ENCODE measurements around the gene FGFR3. TPM values are rescaled to one million over a fixed set of nuclear protein-coding genes. Genes with fewer than 3 reads are reported as not detected.
A peak's percentile ranks its signal among the peaks of the same experiment; 100 is the strongest.

Gene FGFR3
- total and polyA plus RNA-seq, 9 of the 15 experiments (the other 6 are each of a cell fraction or from before 2014, with no cell fraction given) = 1.2 to 60.4 (median 12.7) TPM

DNA sequence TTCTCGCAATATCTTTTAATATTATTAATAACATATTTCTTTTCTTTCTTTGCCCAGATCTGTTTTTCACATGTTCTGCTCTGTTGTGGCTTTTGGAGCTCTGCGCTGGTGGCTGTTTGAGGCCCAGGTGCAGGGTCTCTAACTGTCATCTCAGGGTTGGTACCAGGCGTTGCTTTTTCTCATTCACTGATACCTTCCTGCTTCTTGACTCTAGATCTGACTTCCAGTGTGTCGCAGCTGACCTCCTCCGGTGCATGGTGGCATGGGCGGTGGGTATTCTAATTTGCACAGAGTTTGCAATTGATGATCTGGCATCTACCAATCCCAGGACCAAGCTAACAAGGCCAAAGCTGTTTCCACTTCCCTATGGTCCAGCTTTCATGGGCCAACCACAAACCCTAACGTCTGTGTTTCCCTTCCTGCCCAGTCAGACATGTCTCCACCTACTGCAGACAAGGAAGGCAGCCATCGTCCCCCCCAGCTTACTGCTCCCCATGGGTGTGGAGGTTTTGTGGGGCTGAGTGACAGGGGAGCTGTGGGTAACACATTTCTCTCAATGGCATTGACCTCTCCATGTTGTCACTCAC lies 37.6 kb downstream of the FGFR3 start (continued):
- no peak for TF ChIP-seq IFI16 (CRISPR knock-in tag; IDR thresholded peaks at IDR 0.05)

- FAIRE-seq = no peak
- no peak for DNase-seq (ENCODE audit: extremely low read depth in 1 of 4, low spot score in 3 of 4)
- Histone ChIP-seq H3K27ac (ENCODE audit: extremely low read depth, low read depth, low read length) (no peak overlapping the region), H3K79me2 (ENCODE audit: control insufficient read depth, insufficient read depth, low read length) (no peaks in the 10 kb centered on the region; the same call in 1 of the 3 replicates), H3K9me3 (replicated peaks; ENCODE audit: control insufficient read depth, insufficient read depth, low read depth, low read length) (no peaks in the 10 kb centered on the region), H3K27me3 (ENCODE audit: control insufficient read depth in 2 of 2, insufficient read depth in 2 of 2, low read length in 2 of 2) (no peaks in the 10 kb centered on the region), H3K4me1 (replicated peaks in 1 of 2; ENCODE audit: control insufficient read depth in 2 of 2, insufficient read depth in 2 of 2, low read length in 2 of 2) (no peaks in the 10 kb centered on the region; a peak in 2 of 5 replicates), H3K4me2 (ENCODE audit: insufficient read depth, low read length) (no peak overlapping the region), H3K9ac (ENCODE audit: insufficient read depth in 1 of 2, low read depth in 2 of 2, low read length in 2 of 2) (peak overlapping the region in 1 of 2 experiments; percentile 43; a peak in 1 of 4 replicates), H3K4me3 (no peak overlapping the region), H2AFZ (ENCODE audit: low read depth, low read length) (no peak overlapping the region), H3K36me3 (ENCODE audit: control insufficient read depth, insufficient read depth, low read length) (peaks cover 74% of the 10 kb centered on the region; the same call in 2 of the 3 replicates), H3K9me1 (ENCODE audit: control insufficient read depth, insufficient read depth, low read length) (peaks cover under 1% of the 10 kb centered on the region), H4K20me1 (replicated peaks; ENCODE audit: control insufficient read depth, insufficient read depth, low read length) (peaks cover 6% of the 10 kb centered on the region)
- intact Hi-C loops (cut with micrococcal nuclease) = no loop called here
- ChIA-PET POLR2A (interaction anchor here (0.9 to 1.5 kb wide), 2 partner anchors 13 to 15 kb away, joined by 3 to 9 read pairs; no protein-coding TSS in a partner anchor), CTCF (ENCODE audit: low intra/inter-chr PET ratio) (no interaction called here)
- no TSS peak for BruUV-seq (replicated peaks)
- ATAC-seq = no peak
- 94% methylated on average over 7 of the region's 8 CpGs for WGBS (ENCODE audit: insufficient coverage, low coverage, missing lambda C conversion rate)
- in situ Hi-C loops (cut with MboI) = no loop called here
- TF ChIP-seq NRF1 (conservative IDR thresholded peaks at IDR 0.05 in 1 of 2, IDR thresholded peaks at IDR 0.05 in 1 of 2) (no peak), POLR2H (tag; IDR thresholded peaks at IDR 0.05; ENCODE audit: low read depth) (no peak), XRCC5 (IDR thresholded peaks at IDR 0.05; ENCODE audit: low read depth, low read length) (no peak), MNT (conservative IDR thresholded peaks at IDR 0.05) (no peak), ZNF224 (CRISPR knock-in tag; IDR thresholded peaks at IDR 0.05) (no peak), HDAC3 (IDR thresholded peaks at IDR 0.05; ENCODE audit: borderline replicate concordance, partially characterized antibody) (no peak), PURB (CRISPR knock-in tag; IDR thresholded peaks at IDR 0.05; ENCODE audit: low read depth) (no peak), MTA2 (IDR thresholded peaks at IDR 0.05; ENCODE audit: low read depth) (no peak), EZH2 (IDR thresholded peaks at IDR 0.05; ENCODE audit: borderline replicate concordance, low read depth, low read length) (no peak), ILK (tag; IDR thresholded peaks at IDR 0.05; ENCODE audit: borderline replicate concordance, low read depth) (no peak), ZC3H8 (IDR thresholded peaks at IDR 0.05) (no peak)
- TF ChIP-seq, protein P1, sequence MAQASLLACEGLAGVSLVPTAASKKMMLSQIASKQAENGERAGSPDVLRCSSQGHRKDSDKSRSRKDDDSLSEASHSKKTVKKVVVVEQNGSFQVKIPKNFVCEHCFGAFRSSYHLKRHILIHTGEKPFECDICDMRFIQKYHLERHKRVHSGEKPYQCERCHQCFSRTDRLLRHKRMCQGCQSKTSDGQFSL (CRISPR knock-in tag; IDR thresholded peaks at IDR 0.05) = no peak
- TF ChIP-seq, protein P1 (tag; IDR thresholded peaks at IDR 0.05) = no peak
- TF ChIP-seq, protein P2, sequence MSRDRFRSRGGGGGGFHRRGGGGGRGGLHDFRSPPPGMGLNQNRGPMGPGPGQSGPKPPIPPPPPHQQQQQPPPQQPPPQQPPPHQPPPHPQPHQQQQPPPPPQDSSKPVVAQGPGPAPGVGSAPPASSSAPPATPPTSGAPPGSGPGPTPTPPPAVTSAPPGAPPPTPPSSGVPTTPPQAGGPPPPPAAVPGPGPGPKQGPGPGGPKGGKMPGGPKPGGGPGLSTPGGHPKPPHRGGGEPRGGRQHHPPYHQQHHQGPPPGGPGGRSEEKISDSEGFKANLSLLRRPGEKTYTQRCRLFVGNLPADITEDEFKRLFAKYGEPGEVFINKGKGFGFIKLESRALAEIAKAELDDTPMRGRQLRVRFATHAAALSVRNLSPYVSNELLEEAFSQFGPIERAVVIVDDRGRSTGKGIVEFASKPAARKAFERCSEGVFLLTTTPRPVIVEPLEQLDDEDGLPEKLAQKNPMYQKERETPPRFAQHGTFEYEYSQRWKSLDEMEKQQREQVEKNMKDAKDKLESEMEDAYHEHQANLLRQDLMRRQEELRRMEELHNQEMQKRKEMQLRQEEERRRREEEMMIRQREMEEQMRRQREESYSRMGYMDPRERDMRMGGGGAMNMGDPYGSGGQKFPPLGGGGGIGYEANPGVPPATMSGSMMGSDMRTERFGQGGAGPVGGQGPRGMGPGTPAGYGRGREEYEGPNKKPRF (IDR thresholded peaks at IDR 0.05; ENCODE audit: low read depth, low read length) = no peak
Observed at GRCh38 chr4:1831331-1831730, 38.2 kb downstream of the FGFR3 start.
